Activated T-helper 2 cell treated with anti-CD3 and anti-CD28 coated beads, Interferon-gamma antibody, Interleukin-2, Interleukin-4, amounts not matched to agents 10 μg/mL and 5 μg/mL and 100 μg/mL, durations not matched to agents 14 hours and 24 hours and 36 hours (primary cell): Measurements from ENCODE around the gene STRADA. TPM values are rescaled to one million over a fixed set of nuclear protein-coding genes. Genes with fewer than 3 reads are reported as not detected.

Experiments used
- DNase-seq: peaks from one replicate; pipeline ENCODE4 v3.0.0; 2021; ENCODE audit warnings: low spot score
- H3K27ac Mint-ChIP-seq: one replicate; pipeline ENCODE4 v1.8.0; 2021; ENCODE audit warnings: mixed read lengths
- H3K27me3 Mint-ChIP-seq: one replicate; pipeline ENCODE4 v1.8.0; 2021; ENCODE audit warnings: low read depth, mixed read lengths
- H3K36me3 Mint-ChIP-seq: one replicate; pipeline ENCODE4 v1.8.0; 2021; ENCODE audit warnings: low read depth, mixed read lengths
- H3K4me1 Mint-ChIP-seq: one replicate; pipeline ENCODE4 v1.8.0; 2021; ENCODE audit warnings: low read depth, mixed read lengths
- H3K4me3 Mint-ChIP-seq: one replicate; pipeline ENCODE4 v1.8.0; 2021; ENCODE audit warnings: low read depth, mild to moderate bottlenecking, moderate library complexity, mixed read lengths
- H3K9me3 Mint-ChIP-seq: one replicate; pipeline ENCODE4 v1.8.0; 2021; ENCODE audit warnings: mixed read lengths
- intact Hi-C: fragments of 100-400 bp; cut with micrococcal nuclease; formaldehyde crosslinking; loops from one replicate; pipeline ENCODE4 v1.15.1; 2023
- total RNA-seq: library from RNA; stranded (reverse); gene quantifications from 2 replicates; pipeline ENCODE4 v1.2.3, GENCODE V29; 2022

Gene STRADA
- total RNA-seq, 1 donor from 2014 or later: 57.4 TPM

DNA sequence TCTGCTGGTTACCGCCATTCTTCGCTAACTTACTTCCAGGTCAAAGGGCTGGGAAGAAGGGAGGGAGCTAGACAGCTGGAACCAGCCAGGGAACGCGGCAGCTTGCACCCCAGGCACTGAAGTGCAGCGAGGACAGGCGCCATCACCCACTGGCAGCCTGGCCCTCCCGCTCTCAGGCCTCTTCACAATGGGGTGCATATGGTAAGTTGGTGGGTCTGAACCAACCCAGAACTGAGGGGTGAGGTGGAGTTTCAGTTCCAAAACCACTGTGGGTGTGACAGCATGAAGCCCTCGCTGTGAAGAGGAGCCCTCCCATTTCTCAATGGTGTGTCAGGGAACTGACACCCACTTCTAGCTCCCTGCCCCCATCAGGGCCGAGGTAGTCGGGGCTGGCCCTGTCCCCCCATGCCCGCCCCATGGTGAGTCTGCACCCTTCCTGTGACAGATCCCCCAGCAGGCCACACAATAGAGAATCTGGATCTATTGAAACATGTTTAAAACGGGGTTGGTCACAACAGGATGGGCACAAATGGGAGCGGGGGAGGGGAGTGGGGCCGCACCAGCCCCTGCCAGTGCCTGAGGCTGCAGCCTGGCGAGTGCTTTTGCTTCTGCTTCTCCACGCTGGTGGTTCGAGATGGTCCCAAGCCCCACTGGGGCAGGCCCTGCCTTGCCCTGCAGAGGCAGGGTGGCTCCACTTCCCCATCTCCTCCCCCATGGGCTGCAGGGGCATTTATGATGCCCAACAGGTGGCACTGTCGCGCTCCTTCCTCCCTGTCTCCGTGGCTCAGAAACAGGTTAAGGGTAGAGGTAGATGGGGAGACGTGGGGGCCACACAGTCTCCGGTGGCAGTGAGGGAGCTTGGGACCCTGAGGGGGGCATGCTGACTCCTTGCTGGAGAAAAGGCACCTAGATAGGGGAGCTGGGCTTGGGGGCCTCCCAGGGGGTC is 44.0 kb downstream of the STRADA start:
- DNase-seq: peak; percentile 77
- Mint-ChIP-seq H3K27ac (peak overlapping the region; percentile 90), H3K36me3 (peaks cover 45% of the 10 kb centered on the region), H3K4me1 (peaks cover 46% of the 10 kb centered on the region), H3K27me3 (no peaks in the 10 kb centered on the region), H3K4me3 (peak overlapping the region; percentile 93), H3K9me3 (no peaks in the 10 kb centered on the region)
- intact Hi-C loops: loop anchor here (2.0 to 5.0 kb wide), 2 partner anchors 147 to 270 kb away; partner anchors contain the start of gene DCAF7

GRCh38 chr17:63696381-63696961 is 45.1 kb downstream of the STRADA start:
- Mint-ChIP-seq H3K27me3 (no peaks in the 10 kb centered on the region), H3K4me3 (peak overlapping the region; percentile 93), H3K4me1 (peaks cover 36% of the 10 kb centered on the region), H3K36me3 (peaks cover 44% of the 10 kb centered on the region), H3K27ac (peak overlapping the region; percentile 90), H3K9me3 (no peaks in the 10 kb centered on the region)
- intact Hi-C loops: loop anchor here (2.0 to 5.0 kb wide), 2 partner anchors 146 to 269 kb away; partner anchors contain the start of gene DCAF7
- DNase-seq: no peak

DNA sequence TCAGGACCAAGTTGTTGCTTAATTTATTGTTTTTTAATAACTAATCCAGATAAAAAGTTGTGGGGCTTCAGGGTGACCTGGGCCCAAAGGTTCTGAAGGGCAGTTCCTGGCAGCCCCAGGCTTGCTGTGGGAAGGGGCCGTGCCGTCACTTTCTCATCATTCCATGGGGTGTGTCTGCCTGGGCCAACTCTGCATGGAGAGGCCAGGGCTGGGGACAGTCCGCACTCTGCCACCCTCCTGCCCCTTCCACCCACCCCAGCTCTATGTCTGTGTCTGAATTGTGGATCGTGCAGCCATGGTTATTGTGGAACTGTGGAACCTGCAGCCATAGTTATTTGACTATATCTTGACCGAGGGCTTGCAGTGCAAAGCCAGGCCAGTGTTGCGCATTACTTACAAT is 45.7 kb downstream of the STRADA start:
- Mint-ChIP-seq H3K36me3 (peaks cover 44% of the 10 kb centered on the region), H3K27me3 (no peaks in the 10 kb centered on the region), H3K27ac (peak overlapping the region; percentile 90), H3K4me1 (peaks cover 31% of the 10 kb centered on the region), H3K9me3 (no peaks in the 10 kb centered on the region), H3K4me3 (no peak overlapping the region)
- DNase-seq: no peak
- intact Hi-C loops: loop anchor here (2.0 to 5.0 kb wide), 2 partner anchors 145 to 269 kb away; partner anchors contain the start of gene DCAF7

- intact Hi-C loops: loop anchor here (5.0 kb wide), 1 partner anchor 268 kb away; no protein-coding TSS in a partner anchor
- no peak overlapping the region for H3K4me3 Mint-ChIP-seq
- DNase-seq: no peak
- H3K4me1 Mint-ChIP-seq: peaks cover 31% of the 10 kb centered on the region
- H3K36me3 Mint-ChIP-seq: peaks cover 51% of the 10 kb centered on the region
- peak overlapping the region; percentile 65 for H3K27ac Mint-ChIP-seq
- no peaks in the 10 kb centered on the region for H3K27me3 Mint-ChIP-seq
- no peaks in the 10 kb centered on the region for H3K9me3 Mint-ChIP-seq
Measured at GRCh38 chr17:63694950-63695773, 46.4 kb downstream of the STRADA start.

GRCh38 chr17:63694229-63694949 is 47.2 kb downstream of the STRADA start:
- no peaks in the 10 kb centered on the region for H3K9me3 Mint-ChIP-seq
- H3K27ac Mint-ChIP-seq: peak overlapping the region; percentile 42
- peaks cover 31% of the 10 kb centered on the region for H3K4me1 Mint-ChIP-seq
- no peaks in the 10 kb centered on the region for H3K27me3 Mint-ChIP-seq
- no peak overlapping the region for H3K4me3 Mint-ChIP-seq
- intact Hi-C loops: no loop called here
- H3K36me3 Mint-ChIP-seq: peaks cover 56% of the 10 kb centered on the region
- no peak for DNase-seq

DNA sequence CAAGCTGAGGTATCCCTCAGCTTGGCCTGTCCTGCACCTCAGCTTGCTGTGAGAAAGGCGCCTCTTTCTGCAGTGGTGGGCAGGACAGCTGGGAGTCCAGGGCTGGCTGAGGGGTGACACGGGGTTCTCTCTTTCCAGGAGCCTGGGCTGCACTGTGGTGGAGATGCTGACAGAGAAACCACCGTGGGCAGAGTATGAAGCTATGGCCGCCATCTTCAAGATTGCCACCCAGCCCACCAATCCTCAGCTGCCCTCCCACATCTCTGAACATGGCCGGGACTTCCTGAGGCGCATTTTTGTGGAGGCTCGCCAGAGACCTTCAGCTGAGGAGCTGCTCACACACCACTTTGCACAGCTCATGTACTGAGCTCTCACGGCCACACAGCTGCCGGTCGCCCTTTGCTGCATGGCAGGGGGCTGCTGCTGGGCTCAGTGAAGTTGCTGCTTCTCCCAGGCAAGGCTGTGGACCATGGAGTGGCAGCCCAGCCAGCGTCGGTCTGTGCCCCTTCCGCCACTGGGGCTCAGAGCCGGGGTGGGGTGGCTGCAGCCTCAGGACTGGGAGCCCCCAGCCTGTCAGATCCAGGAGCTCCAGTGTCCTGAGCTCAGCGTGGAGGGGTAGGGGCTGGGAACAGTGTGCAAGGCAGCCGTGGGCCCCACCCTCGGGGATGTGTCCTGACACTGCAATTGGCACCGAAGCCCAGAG is 48.0 kb downstream of the STRADA start:
- intact Hi-C loops: no loop called here
- Mint-ChIP-seq H3K9me3 (no peaks in the 10 kb centered on the region), H3K27ac (peak overlapping the region; percentile 42), H3K27me3 (no peaks in the 10 kb centered on the region), H3K36me3 (peaks cover 57% of the 10 kb centered on the region), H3K4me3 (no peak overlapping the region), H3K4me1 (peaks cover 31% of the 10 kb centered on the region)
- DNase-seq: no peak

DNA sequence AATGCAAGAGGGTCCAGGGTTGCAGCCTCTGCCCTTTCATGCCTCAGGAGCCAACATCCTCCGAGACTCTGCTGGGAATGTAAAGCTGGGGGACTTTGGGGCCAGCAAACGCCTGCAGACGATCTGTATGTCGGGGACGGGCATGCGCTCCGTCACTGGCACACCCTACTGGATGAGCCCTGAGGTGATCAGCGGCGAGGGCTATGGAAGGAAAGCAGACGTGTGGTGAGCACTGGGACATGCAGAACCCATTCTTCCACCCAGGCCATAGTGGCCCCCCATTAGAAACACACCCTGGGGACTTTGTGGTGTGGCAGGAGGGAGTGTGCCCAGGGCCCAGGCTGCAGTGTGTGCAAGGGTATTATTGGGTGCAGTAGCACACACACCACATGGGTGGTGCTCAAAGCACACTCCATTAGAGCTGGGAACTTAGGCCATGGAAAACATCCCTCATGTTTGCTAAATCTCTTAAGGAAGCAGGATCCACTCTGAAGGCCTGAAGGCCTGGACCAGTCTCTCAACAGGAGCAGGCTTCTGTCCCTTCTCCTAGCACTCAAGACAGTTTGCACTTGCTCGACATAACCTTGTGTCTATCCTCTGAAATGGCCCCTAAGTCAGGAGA is 49.3 kb downstream of the STRADA start:
- H3K4me3 Mint-ChIP-seq: no peak overlapping the region
- H3K27me3 Mint-ChIP-seq: no peaks in the 10 kb centered on the region
- peaks cover 49% of the 10 kb centered on the region for H3K36me3 Mint-ChIP-seq
- intact Hi-C loops: no loop called here
- no peaks in the 10 kb centered on the region for H3K9me3 Mint-ChIP-seq
- H3K27ac Mint-ChIP-seq: peak overlapping the region; percentile 36
- H3K4me1 Mint-ChIP-seq: peaks cover 24% of the 10 kb centered on the region
- DNase-seq: no peak

DNA sequence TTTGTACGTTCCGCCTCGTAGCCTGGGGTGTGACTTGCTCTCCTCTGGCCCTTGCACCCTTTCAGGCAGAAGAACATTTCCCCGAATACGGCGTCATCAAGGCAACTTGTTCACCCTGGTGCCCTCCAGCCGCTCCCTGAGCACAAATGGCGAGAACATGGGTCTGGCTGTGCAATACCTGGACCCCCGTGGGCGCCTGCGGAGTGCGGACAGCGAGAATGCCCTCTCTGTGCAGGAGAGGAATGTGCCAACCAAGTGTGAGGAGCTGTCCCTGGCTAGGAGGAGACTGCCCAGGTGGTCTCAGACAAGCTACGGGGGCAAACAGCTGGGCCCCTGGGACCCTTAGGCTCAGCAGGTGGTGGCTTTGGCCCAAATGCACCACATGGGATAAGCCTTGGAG is 52.1 kb downstream of the STRADA start:
- Mint-ChIP-seq H3K4me1 (peaks cover 2% of the 10 kb centered on the region), H3K36me3 (peaks cover 39% of the 10 kb centered on the region), H3K27me3 (no peaks in the 10 kb centered on the region), H3K9me3 (no peaks in the 10 kb centered on the region), H3K27ac (no peak overlapping the region), H3K4me3 (no peak overlapping the region)
- DNase-seq: no peak
- intact Hi-C loops: no loop called here

- Mint-ChIP-seq H3K36me3 (peaks cover 43% of the 10 kb centered on the region), H3K9me3 (no peaks in the 10 kb centered on the region), H3K4me1 (peaks cover 2% of the 10 kb centered on the region), H3K4me3 (no peak overlapping the region), H3K27me3 (no peaks in the 10 kb centered on the region), H3K27ac (no peak overlapping the region)
- intact Hi-C loops: no loop called here
- DNase-seq: no peak
Measured at GRCh38 chr17:63688396-63689020, 53.1 kb downstream of the STRADA start.

DNA sequence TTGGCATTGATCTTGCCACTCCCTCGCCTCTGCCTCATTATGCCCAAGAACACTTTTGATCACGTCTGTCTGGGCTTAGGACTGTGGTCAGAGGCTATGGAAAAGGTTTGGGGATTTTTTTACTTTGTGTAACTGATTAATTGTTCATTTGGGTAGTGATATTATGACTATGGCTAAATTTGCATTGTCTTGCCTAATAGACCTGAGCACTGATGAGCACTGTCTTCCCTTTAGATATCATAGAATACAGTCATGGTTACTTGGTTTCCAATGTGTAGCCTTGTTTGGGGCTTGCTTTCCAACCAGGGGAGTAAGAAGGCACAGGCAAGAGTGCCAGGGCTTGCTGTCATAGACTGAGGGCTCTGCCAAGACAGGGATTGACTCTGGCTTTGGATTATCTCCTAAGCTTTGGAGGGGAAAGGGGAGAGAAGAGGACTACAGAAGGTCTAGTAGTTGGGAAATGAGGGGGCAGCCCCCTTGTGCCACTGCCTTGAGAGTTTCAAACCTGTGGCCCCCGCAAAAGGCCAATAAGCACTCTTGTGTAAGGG is 55.4 kb downstream of the STRADA start:
- Mint-ChIP-seq H3K36me3 (peaks cover 46% of the 10 kb centered on the region), H3K4me3 (no peak overlapping the region), H3K27me3 (no peaks in the 10 kb centered on the region), H3K9me3 (no peaks in the 10 kb centered on the region), H3K27ac (peak overlapping the region; percentile 11), H3K4me1 (peaks cover 2% of the 10 kb centered on the region)
- no peak for DNase-seq
- intact Hi-C loops: no loop called here

GRCh38 chr17:63685578-63685977 is 56.0 kb downstream of the STRADA start:
- H3K27me3 Mint-ChIP-seq: no peaks in the 10 kb centered on the region
- no peaks in the 10 kb centered on the region for H3K9me3 Mint-ChIP-seq
- H3K36me3 Mint-ChIP-seq: peaks cover 41% of the 10 kb centered on the region
- H3K27ac Mint-ChIP-seq: no peak overlapping the region
- DNase-seq: no peak
- peaks cover 2% of the 10 kb centered on the region for H3K4me1 Mint-ChIP-seq
- intact Hi-C loops: no loop called here
- H3K4me3 Mint-ChIP-seq: no peak overlapping the region
